ENCODE measurements around the gene IL22RA2. TPM values are rescaled to one million over a fixed set of nuclear protein-coding genes. Genes with fewer than 3 reads are reported as not detected.

Gene IL22RA2
- total RNA-seq, 1 experiment from 2014 or later = not detected

DNA sequence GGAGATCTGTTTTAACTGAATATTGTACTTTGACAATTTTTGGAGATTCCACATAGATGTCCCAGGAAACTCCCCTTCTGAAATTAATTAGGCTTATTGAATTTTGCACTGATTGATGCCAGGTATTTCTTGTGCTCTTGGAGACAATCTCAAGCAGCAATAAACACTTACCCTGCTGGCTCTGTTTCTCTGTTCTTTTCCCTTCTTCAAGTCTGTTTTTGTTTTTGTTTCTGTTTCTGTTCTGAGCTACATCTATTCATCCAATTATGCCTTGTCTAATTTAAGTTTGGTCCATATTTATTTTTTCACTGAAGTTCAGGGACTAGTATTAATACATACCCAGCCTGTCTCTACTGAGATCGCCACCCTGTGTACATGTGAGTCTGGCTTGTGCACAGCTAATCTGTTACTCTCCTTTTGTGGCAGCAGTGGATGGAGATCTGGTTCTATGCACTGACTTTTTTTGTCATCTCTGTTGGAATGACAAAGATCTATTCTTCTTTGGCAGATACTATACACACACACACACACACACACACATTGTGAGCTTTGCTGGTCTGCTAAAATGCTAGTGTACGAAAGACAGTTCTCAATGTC, 51.9 kb downstream of the IL22RA2 start:
- no peak for DNase-seq (ENCODE audit: low read depth, low spot score)
- TF ChIP-seq TCF7L2 (IDR thresholded peaks at IDR 0.05; ENCODE audit: low read depth, low read length) (no peak), SIN3A (IDR thresholded peaks at IDR 0.05; ENCODE audit: borderline replicate concordance, insufficient read depth, low read depth, low read length) (no peak), POLR2AphosphoS5 (IDR thresholded peaks at IDR 0.05; ENCODE audit: low read depth, low read length) (no peak)
- TF ChIP-seq, protein P1, sequence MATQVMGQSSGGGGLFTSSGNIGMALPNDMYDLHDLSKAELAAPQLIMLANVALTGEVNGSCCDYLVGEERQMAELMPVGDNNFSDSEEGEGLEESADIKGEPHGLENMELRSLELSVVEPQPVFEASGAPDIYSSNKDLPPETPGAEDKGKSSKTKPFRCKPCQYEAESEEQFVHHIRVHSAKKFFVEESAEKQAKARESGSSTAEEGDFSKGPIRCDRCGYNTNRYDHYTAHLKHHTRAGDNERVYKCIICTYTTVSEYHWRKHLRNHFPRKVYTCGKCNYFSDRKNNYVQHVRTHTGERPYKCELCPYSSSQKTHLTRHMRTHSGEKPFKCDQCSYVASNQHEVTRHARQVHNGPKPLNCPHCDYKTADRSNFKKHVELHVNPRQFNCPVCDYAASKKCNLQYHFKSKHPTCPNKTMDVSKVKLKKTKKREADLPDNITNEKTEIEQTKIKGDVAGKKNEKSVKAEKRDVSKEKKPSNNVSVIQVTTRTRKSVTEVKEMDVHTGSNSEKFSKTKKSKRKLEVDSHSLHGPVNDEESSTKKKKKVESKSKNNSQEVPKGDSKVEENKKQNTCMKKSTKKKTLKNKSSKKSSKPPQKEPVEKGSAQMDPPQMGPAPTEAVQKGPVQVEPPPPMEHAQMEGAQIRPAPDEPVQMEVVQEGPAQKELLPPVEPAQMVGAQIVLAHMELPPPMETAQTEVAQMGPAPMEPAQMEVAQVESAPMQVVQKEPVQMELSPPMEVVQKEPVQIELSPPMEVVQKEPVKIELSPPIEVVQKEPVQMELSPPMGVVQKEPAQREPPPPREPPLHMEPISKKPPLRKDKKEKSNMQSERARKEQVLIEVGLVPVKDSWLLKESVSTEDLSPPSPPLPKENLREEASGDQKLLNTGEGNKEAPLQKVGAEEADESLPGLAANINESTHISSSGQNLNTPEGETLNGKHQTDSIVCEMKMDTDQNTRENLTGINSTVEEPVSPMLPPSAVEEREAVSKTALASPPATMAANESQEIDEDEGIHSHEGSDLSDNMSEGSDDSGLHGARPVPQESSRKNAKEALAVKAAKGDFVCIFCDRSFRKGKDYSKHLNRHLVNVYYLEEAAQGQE (IDR thresholded peaks at IDR 0.05; ENCODE audit: insufficient read depth in 1 of 2, low read depth in 2 of 2, low read length in 1 of 2) = no peak
- TF ChIP-seq, protein P2, sequence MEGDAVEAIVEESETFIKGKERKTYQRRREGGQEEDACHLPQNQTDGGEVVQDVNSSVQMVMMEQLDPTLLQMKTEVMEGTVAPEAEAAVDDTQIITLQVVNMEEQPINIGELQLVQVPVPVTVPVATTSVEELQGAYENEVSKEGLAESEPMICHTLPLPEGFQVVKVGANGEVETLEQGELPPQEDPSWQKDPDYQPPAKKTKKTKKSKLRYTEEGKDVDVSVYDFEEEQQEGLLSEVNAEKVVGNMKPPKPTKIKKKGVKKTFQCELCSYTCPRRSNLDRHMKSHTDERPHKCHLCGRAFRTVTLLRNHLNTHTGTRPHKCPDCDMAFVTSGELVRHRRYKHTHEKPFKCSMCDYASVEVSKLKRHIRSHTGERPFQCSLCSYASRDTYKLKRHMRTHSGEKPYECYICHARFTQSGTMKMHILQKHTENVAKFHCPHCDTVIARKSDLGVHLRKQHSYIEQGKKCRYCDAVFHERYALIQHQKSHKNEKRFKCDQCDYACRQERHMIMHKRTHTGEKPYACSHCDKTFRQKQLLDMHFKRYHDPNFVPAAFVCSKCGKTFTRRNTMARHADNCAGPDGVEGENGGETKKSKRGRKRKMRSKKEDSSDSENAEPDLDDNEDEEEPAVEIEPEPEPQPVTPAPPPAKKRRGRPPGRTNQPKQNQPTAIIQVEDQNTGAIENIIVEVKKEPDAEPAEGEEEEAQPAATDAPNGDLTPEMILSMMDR (IDR thresholded peaks at IDR 0.05) = no peak
- no peak for ATAC-seq
- peaks cover 5% of the 10 kb centered on the region; the same call in 1 of the 2 replicates for H3K9me3 ChIP-seq (ENCODE audit: control insufficient read depth, insufficient read depth, low read depth, low read length)
- CTCF ChIA-PET = no interaction called here
- in situ Hi-C loops (cut with HindIII; ENCODE audit: low pct_unique_long_range_greater_than_20kb, low sequenced_read_pairs) (no loop called here), intact Hi-C loops (cut with micrococcal nuclease; ENCODE audit: unreplicated experiment) (no loop called here)
- H3K27me3 ChIP-seq (ENCODE audit: control insufficient read depth, insufficient read depth, low read length) = no peaks in the 10 kb centered on the region
- POLR2A ChIA-PET = no interaction called here
- no peak overlapping the region for H3K4me3 ChIP-seq (ENCODE audit: low read depth in 2 of 2, low read length in 2 of 2)
- H3K4me1 ChIP-seq (ENCODE audit: control insufficient read depth, insufficient read depth, low read length) = peaks cover 3% of the 10 kb centered on the region; the same call in 1 of the 2 replicates
- H3K27ac ChIP-seq (ENCODE audit: low read length) = no peak overlapping the region
- H3K36me3 ChIP-seq (ENCODE audit: control insufficient read depth, insufficient read depth, low read length) = no peaks in the 10 kb centered on the region
- BruUV-seq (replicated peaks) = no TSS peak

GRCh38 chr6:137120748-137121147, 52.7 kb downstream of the IL22RA2 start:
- TF ChIP-seq TCF7L2 (IDR thresholded peaks at IDR 0.05; ENCODE audit: low read depth, low read length) (no peak), SIN3A (IDR thresholded peaks at IDR 0.05; ENCODE audit: borderline replicate concordance, insufficient read depth, low read depth, low read length) (no peak), POLR2AphosphoS5 (IDR thresholded peaks at IDR 0.05; ENCODE audit: low read depth, low read length) (no peak)
- TF ChIP-seq, protein P1 (IDR thresholded peaks at IDR 0.05; ENCODE audit: insufficient read depth in 1 of 2, low read depth in 2 of 2, low read length in 1 of 2) = no peak
- TF ChIP-seq, protein P2 (IDR thresholded peaks at IDR 0.05) = no peak
- CTCF ChIA-PET = no interaction called here
- intact Hi-C loops (cut with micrococcal nuclease; ENCODE audit: unreplicated experiment) (no loop called here), in situ Hi-C loops (cut with HindIII; ENCODE audit: low pct_unique_long_range_greater_than_20kb, low sequenced_read_pairs) (no loop called here)
- DNase-seq (ENCODE audit: low read depth, low spot score) = no peak
- no peaks in the 10 kb centered on the region for H3K36me3 ChIP-seq (ENCODE audit: control insufficient read depth, insufficient read depth, low read length)
- no peak overlapping the region for H3K4me3 ChIP-seq (ENCODE audit: low read depth in 2 of 2, low read length in 2 of 2)
- no TSS peak for BruUV-seq (replicated peaks)
- no peak for ATAC-seq
- H3K4me1 ChIP-seq (ENCODE audit: control insufficient read depth, insufficient read depth, low read length) = peaks cover 3% of the 10 kb centered on the region; the same call in 1 of the 2 replicates
- H3K27ac ChIP-seq (ENCODE audit: low read length) = no peak overlapping the region
- H3K9me3 ChIP-seq (ENCODE audit: control insufficient read depth, insufficient read depth, low read depth, low read length) = peaks cover 5% of the 10 kb centered on the region; the same call in 1 of the 2 replicates
- POLR2A ChIA-PET = no interaction called here
- H3K27me3 ChIP-seq (ENCODE audit: control insufficient read depth, insufficient read depth, low read length) = no peaks in the 10 kb centered on the region

All from Panc1 (cell line).